GM19328 (cell line): ENCODE results near the gene TMEM94.
A peak's percentile ranks its signal among the peaks of the same experiment; 100 is the strongest.
"Not testable (repeated sequence)": the region's sequence is repeated elsewhere in the genome, so short reads cannot be mapped to it uniquely, and the experiment has no call there.

Experiments used
- ATAC-seq: cut with Tn5 transposase; IDR thresholded peaks from one replicate; pipeline ENCODE4 v1.9.1; 2021; ENCODE audit warnings: mild to moderate bottlenecking, moderate library complexity; ENCODE audit not compliant: unreplicated experiment

Gene TMEM94

GRCh38 chr17:75509528-75510258 lies 53.3 kb downstream of the TMEM94 start:
- no peak for ATAC-seq

GRCh38 chr17:75511270-75511609 lies 54.8 kb downstream of the TMEM94 start:
- no peak for ATAC-seq

- no peak for ATAC-seq
Measured at GRCh38 chr17:75511610-75512575, 55.5 kb downstream of the TMEM94 start.

GRCh38 chr17:75512926-75513640 lies 56.6 kb downstream of the TMEM94 start:
- ATAC-seq: no peak

- no peak for ATAC-seq
Measured at GRCh38 chr17:75513641-75514000, 57.2 kb downstream of the TMEM94 start.

- no peak for ATAC-seq
Measured at GRCh38 chr17:75514299-75514918, 58.0 kb downstream of the TMEM94 start.

GRCh38 chr17:75514919-75515495 lies 58.6 kb downstream of the TMEM94 start:
- ATAC-seq: no peak

GRCh38 chr17:75515496-75516254 lies 59.2 kb downstream of the TMEM94 start, which contains the start of gene CASKIN2:
Gene CASKIN2 (minus strand): TSS chr17:75515537. CDS start chr17:75513804, 1,733 bp downstream.
- peak; percentile 26 for ATAC-seq

GRCh38 chr17:75516255-75516618 lies 59.8 kb downstream of the TMEM94 start, which contains the start of gene TSEN54:
Gene TSEN54 (plus strand): TSS chr17:75516528. CDS start chr17:75516561, 33 bp downstream.
- ATAC-seq: peak; percentile 76

- ATAC-seq: peak; percentile 13
Measured at GRCh38 chr17:75516619-75517296, 60.3 kb downstream of the TMEM94 start.

GRCh38 chr17:75517297-75517865 lies 60.9 kb downstream of the TMEM94 start:
- no peak for ATAC-seq

GRCh38 chr17:75518201-75518600 lies 61.8 kb downstream of the TMEM94 start:
- no peak for ATAC-seq

GRCh38 chr17:75518983-75519537 lies 62.6 kb downstream of the TMEM94 start:
- no peak for ATAC-seq

GRCh38 chr17:75520413-75520812 lies 64.0 kb downstream of the TMEM94 start:
- ATAC-seq: not testable (repeated sequence)

GRCh38 chr17:75521290-75521689 lies 64.9 kb downstream of the TMEM94 start:
- ATAC-seq: no peak

GRCh38 chr17:75521951-75522727 lies 65.7 kb downstream of the TMEM94 start:
- no peak for ATAC-seq

- ATAC-seq: no peak
Measured at GRCh38 chr17:75523647-75524046, 67.2 kb downstream of the TMEM94 start.
